K562 (cell line): ENCODE data around the gene AMOTL1. TPM values are rescaled to one million over a fixed set of nuclear protein-coding genes. Genes with fewer than 3 reads are reported as not detected.

Experiments
- CAMTA2 ChIP-seq: fragments of 250-450 bp; sonication (Bioruptor Pico); conservative IDR thresholded peaks from 2 replicates; pipeline ENCODE4 v1.5.1; 2022
- CBX5 ChIP-seq: IDR thresholded peaks from 2 replicates; pipeline ENCODE4 v1.6.1; 2014; ENCODE audit warnings: low read depth, borderline replicate concordance
- CEBPZ ChIP-seq: fragments of 150-350 bp; IDR thresholded peaks from 2 replicates; pipeline ENCODE4 v1.6.1; 2014; ENCODE audit warnings: low read depth, mild to moderate bottlenecking, low read length, borderline replicate concordance
- ESRRA ChIP-seq: fragments of 450-650 bp; IDR thresholded peaks from 2 replicates; pipeline ENCODE4 v1.6.1; 2014; ENCODE audit warnings: low read depth, mild to moderate bottlenecking, moderate library complexity, borderline replicate concordance
- NFE2 ChIP-seq: IDR thresholded peaks from 2 replicates; pipeline ENCODE4 v1.6.1; 2014; ENCODE audit warnings: antibody characterized with exemption, low read depth
- PTBP1 ChIP-seq: fragments of 200-400 bp; formaldehyde crosslinking; IDR thresholded peaks from 2 replicates; pipeline ENCODE4 v1.6.1; 2017; ENCODE audit warnings: low read depth, low read length
- RUNX1 ChIP-seq: sonication (generic); IDR thresholded peaks from 2 replicates; pipeline ENCODE4 v1.6.1; 2016; ENCODE audit warnings: antibody characterized with exemption, low read depth
- ZBTB11 ChIP-seq, 3 experiments: fragments of 200-800 bp in 1 of 3; fragments of 250-450 bp in 1 of 3; fragments of 450-650 bp in 1 of 3; sonication (Bioruptor Pico) in 1 of 3; sonication (Bioruptor generic) in 1 of 3; formaldehyde crosslinking in 1 of 3; IDR thresholded peaks; 2 replicates each; pipeline versions ENCODE4 v1.6.1 to v1.8.0; 2016 to 2022; ENCODE audit warnings: mild to moderate bottlenecking in 2 of 3, missing genetic modification characterization in 2 of 3, missing compliant biosample characterization in 1 of 3, moderate library complexity in 1 of 3
- ZKSCAN8 ChIP-seq: fragments of 200-800 bp; sonication (Bioruptor generic); IDR thresholded peaks from 2 replicates; pipeline ENCODE4 v1.6.1; 2016; ENCODE audit warnings: missing genetic modification characterization, missing compliant biosample characterization
- polyA plus RNA-seq, 8 experiments: library from polyadenylated mRNA; depleted of rRNA in 4 of 8; stranded (reverse) in 5 of 8; unstranded in 3 of 8; fragments of >200 nt; fragmentation: Nextera tagmentation in 2 of 8; fragmentation: Illumina TruSeq in 1 of 8; extraction: Ambion mirVana in 2 of 8; extraction: Trizol in 1 of 8; gene quantifications; 2 replicates each; pipeline versions ENCODE4 v1.2.1 to v1.2.3, GENCODE V29; 2011 to 2014; ENCODE audit warnings: inconsistent platforms in 1 of 8, missing spikeins in 1 of 8
- total RNA-seq, 7 experiments: library from RNA; depleted of rRNA in 6 of 7; stranded (reverse); fragments of >200 nt in 6 of 7; fragmentation: Illumina TruSeq in 2 of 7; extraction: Trizol in 2 of 7; gene quantifications; 2 replicates each; pipeline versions ENCODE4 v1.2.1 to v1.2.3, GENCODE V29; 2011 to 2021; ENCODE audit warnings: low replicate concordance in 1 of 7
- TF ChIP-seq, protein P1 (sequence below): fragments of 250-450 bp; sonication (Bioruptor Pico); IDR thresholded peaks from 2 replicates; pipeline ENCODE4 v1.5.0; 2020; ENCODE audit warnings: mild to moderate bottlenecking
- TF ChIP-seq, protein P2 (sequence below): fragments of 250-450 bp; sonication (Bioruptor Pico); IDR thresholded peaks from 2 replicates; pipeline ENCODE4 v1.5.0; 2021
- TF ChIP-seq, protein P3 (sequence below), 2 experiments: fragments of 450-650 bp; IDR thresholded peaks; 2 replicates each; pipeline ENCODE4 v1.6.1; 2018; ENCODE audit warnings: mild to moderate bottlenecking in 2 of 2, low read depth in 1 of 2; ENCODE audit not compliant: partially characterized antibody in 2 of 2

AMOTL1 gene
- total and polyA plus RNA-seq, 9 of the 15 experiments (the other 6 are each of a cell fraction or from before 2014, with no cell fraction given), result 4.0 to 35.4 (median 14.0) TPM

DNA sequence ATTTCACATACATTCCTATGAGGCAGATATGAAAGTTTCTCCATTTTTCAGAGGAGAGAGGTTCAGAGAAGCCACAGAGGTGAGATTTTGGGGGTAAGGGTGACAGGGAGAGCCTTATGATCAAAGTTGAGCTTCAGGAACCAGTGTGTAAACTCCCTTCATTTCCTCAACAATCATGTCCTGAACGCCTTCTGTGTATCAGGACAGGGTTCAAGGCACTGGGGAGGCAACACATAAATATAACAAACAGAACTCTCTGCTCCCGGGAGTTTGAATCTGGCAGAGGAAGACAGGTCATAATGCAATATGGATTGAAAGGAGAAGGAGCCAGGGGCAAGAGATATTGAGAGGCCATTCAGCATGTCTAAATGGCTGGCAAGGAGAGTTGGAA lies 28.0 kb downstream of the AMOTL1 start (continued):
- TF ChIP-seq NFE2 (no peak), ESRRA (no peak), CEBPZ (no peak), PTBP1 (no peak), CBX5 (no peak), ZBTB11 (CRISPR knock-in tag; IDR thresholded peaks at IDR 0.05) (no peak), RUNX1 (no peak), CAMTA2 (CRISPR knock-in tag) (no peak), ZKSCAN8 (CRISPR knock-in tag) (no peak)
- TF ChIP-seq, protein P1, sequence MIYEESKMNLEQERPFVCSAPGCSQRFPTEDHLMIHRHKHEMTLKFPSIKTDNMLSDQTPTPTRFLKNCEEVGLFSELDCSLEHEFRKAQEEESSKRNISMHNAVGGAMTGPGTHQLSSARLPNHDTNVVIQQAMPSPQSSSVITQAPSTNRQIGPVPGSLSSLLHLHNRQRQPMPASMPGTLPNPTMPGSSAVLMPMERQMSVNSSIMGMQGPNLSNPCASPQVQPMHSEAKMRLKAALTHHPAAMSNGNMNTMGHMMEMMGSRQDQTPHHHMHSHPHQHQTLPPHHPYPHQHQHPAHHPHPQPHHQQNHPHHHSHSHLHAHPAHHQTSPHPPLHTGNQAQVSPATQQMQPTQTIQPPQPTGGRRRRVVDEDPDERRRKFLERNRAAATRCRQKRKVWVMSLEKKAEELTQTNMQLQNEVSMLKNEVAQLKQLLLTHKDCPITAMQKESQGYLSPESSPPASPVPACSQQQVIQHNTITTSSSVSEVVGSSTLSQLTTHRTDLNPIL (CRISPR knock-in tag), result no peak
- TF ChIP-seq, protein P2, sequence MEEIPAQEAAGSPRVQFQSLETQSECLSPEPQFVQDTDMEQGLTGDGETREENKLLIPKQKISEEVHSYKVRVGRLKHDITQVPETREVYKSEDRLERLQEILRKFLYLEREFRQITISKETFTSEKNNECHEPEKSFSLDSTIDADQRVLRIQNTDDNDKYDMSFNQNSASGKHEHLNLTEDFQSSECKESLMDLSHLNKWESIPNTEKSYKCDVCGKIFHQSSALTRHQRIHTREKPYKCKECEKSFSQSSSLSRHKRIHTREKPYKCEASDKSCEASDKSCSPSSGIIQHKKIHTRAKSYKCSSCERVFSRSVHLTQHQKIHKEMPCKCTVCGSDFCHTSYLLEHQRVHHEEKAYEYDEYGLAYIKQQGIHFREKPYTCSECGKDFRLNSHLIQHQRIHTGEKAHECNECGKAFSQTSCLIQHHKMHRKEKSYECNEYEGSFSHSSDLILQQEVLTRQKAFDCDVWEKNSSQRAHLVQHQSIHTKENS (CRISPR knock-in tag), result no peak
- TF ChIP-seq, protein P3, sequence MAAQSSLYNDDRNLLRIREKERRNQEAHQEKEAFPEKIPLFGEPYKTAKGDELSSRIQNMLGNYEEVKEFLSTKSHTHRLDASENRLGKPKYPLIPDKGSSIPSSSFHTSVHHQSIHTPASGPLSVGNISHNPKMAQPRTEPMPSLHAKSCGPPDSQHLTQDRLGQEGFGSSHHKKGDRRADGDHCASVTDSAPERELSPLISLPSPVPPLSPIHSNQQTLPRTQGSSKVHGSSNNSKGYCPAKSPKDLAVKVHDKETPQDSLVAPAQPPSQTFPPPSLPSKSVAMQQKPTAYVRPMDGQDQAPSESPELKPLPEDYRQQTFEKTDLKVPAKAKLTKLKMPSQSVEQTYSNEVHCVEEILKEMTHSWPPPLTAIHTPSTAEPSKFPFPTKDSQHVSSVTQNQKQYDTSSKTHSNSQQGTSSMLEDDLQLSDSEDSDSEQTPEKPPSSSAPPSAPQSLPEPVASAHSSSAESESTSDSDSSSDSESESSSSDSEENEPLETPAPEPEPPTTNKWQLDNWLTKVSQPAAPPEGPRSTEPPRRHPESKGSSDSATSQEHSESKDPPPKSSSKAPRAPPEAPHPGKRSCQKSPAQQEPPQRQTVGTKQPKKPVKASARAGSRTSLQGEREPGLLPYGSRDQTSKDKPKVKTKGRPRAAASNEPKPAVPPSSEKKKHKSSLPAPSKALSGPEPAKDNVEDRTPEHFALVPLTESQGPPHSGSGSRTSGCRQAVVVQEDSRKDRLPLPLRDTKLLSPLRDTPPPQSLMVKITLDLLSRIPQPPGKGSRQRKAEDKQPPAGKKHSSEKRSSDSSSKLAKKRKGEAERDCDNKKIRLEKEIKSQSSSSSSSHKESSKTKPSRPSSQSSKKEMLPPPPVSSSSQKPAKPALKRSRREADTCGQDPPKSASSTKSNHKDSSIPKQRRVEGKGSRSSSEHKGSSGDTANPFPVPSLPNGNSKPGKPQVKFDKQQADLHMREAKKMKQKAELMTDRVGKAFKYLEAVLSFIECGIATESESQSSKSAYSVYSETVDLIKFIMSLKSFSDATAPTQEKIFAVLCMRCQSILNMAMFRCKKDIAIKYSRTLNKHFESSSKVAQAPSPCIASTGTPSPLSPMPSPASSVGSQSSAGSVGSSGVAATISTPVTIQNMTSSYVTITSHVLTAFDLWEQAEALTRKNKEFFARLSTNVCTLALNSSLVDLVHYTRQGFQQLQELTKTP (IDR thresholded peaks at IDR 0.05; ENCODE audit: low read depth in 1 of 2, partially characterized antibody in 2 of 2), result no peak
